ENCODE measurements around the gene TMOD3.

- TF ChIP-seq, protein P1, sequence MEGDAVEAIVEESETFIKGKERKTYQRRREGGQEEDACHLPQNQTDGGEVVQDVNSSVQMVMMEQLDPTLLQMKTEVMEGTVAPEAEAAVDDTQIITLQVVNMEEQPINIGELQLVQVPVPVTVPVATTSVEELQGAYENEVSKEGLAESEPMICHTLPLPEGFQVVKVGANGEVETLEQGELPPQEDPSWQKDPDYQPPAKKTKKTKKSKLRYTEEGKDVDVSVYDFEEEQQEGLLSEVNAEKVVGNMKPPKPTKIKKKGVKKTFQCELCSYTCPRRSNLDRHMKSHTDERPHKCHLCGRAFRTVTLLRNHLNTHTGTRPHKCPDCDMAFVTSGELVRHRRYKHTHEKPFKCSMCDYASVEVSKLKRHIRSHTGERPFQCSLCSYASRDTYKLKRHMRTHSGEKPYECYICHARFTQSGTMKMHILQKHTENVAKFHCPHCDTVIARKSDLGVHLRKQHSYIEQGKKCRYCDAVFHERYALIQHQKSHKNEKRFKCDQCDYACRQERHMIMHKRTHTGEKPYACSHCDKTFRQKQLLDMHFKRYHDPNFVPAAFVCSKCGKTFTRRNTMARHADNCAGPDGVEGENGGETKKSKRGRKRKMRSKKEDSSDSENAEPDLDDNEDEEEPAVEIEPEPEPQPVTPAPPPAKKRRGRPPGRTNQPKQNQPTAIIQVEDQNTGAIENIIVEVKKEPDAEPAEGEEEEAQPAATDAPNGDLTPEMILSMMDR (IDR thresholded peaks at IDR 0.05; ENCODE audit: low read depth, low read length), result no peak
- TF ChIP-seq EZH2phosphoT487 (IDR thresholded peaks at IDR 0.05; ENCODE audit: low read depth), result no peak
Measured at GRCh38 chr15:51842852-51843737, 13.6 kb downstream of the TMOD3 start.
